ENCODE measurements around the gene HIGD1C. TPM values are rescaled to one million over a fixed set of nuclear protein-coding genes. Genes with fewer than 3 reads are reported as not detected.

The HIGD1C gene
- total RNA-seq, 1 experiment from 2014 or later: not detected

- Histone ChIP-seq H3K14ac (ENCODE audit: insufficient read depth, low read length) (no peak overlapping the region), H3K4ac (ENCODE audit: low read depth, low read length) (no peak overlapping the region), H3K27ac (ENCODE audit: insufficient read length, low read depth, low read length) (no peak overlapping the region), H2AK5ac (ENCODE audit: insufficient read length, low read length) (no peak overlapping the region), H3K9ac (ENCODE audit: extremely low read depth, insufficient read length, low read length) (no peak overlapping the region), H4K20me1 (ENCODE audit: control insufficient read depth, insufficient read depth, insufficient read length) (no peaks in the 10 kb centered on the region), H2AFZ (ENCODE audit: low read length) (no peak overlapping the region), H3K56ac (ENCODE audit: insufficient read length, low read depth, low read length) (no peak overlapping the region), H3T11ph (ENCODE audit: low read length) (no peak overlapping the region), H3K9me3 (ENCODE audit: control insufficient read depth, low read depth, low read length) (no peaks in the 10 kb centered on the region), H2BK20ac (ENCODE audit: low read depth, low read length, poor library complexity, severe bottlenecking) (no peak overlapping the region), H4K5ac (ENCODE audit: insufficient read length, low read depth, low read length) (no peak overlapping the region), H3K79me1 (ENCODE audit: insufficient read depth, low read depth, low read length, poor library complexity, severe bottlenecking) (no peaks in the 10 kb centered on the region), H2BK12ac (ENCODE audit: insufficient read length, low read depth, low read length) (no peak overlapping the region), H2BK120ac (ENCODE audit: low read depth, low read length, poor library complexity, severe bottlenecking) (no peak overlapping the region), H3K18ac (ENCODE audit: insufficient read length, low read depth, low read length) (no peak overlapping the region), H4K8ac (replicated peaks; ENCODE audit: insufficient read length, low read depth, low read length) (no peak overlapping the region), H3K4me1 (ENCODE audit: insufficient read depth, low read length) (no peaks in the 10 kb centered on the region), H3K79me2 (ENCODE audit: insufficient read depth, low read length) (no peaks in the 10 kb centered on the region), H3K23ac (ENCODE audit: insufficient read length, low read depth, low read length) (no peak overlapping the region), H3K23me2 (ENCODE audit: insufficient read length, low read depth, low read length, poor library complexity, severe bottlenecking) (no peaks in the 10 kb centered on the region), H3K27me3 (ENCODE audit: insufficient read depth, low read length) (no peaks in the 10 kb centered on the region), H2BK15ac (ENCODE audit: low read depth, low read length) (no peak overlapping the region), H2BK5ac (ENCODE audit: insufficient read length, low read length) (no peak overlapping the region), H4K91ac (ENCODE audit: insufficient read length, low read depth, low read length) (no peak overlapping the region), H3K4me2 (ENCODE audit: insufficient read depth, insufficient read length, low read length) (no peak overlapping the region)
- peaks cover 27 to 37% (median 28%) of the 10 kb centered on the region in 3 experiments for H3K36me3 Mint-ChIP-seq (ENCODE audit: insufficient read depth in 1 of 3, low read depth in 3 of 3)
- H3K4me3 Mint-ChIP-seq: no peak overlapping the region
- no peak for TF ChIP-seq CTCF (conservative IDR thresholded peaks at IDR 0.05)
- no peak for DNase-seq
- peaks cover 25 to 27% of the 10 kb centered on the region in 2 experiments for H3K9me3 Mint-ChIP-seq
- H3K27me3 Mint-ChIP-seq (ENCODE audit: low read depth): no peaks in the 10 kb centered on the region
- H3K27ac Mint-ChIP-seq: no peak overlapping the region
- H3K4me1 Mint-ChIP-seq: no peaks in the 10 kb centered on the region
Measured at GRCh38 chr12:50971946-50972345, 19.6 kb downstream of the HIGD1C start.

Data from H9 (cell line).